ENCODE results near the gene NQO1. TPM values are rescaled to one million over a fixed set of nuclear protein-coding genes. Genes with fewer than 3 reads are reported as not detected.
A peak's percentile ranks its signal among the peaks of the same experiment; 100 is the strongest.
"Not testable (repeated sequence)": the region's sequence is repeated elsewhere in the genome, so short reads cannot be mapped to it uniquely, and the experiment has no call there.

Gene NQO1
- total RNA-seq, result 10 to 100 TPM; 15.6 to 29.2 TPM

DNA sequence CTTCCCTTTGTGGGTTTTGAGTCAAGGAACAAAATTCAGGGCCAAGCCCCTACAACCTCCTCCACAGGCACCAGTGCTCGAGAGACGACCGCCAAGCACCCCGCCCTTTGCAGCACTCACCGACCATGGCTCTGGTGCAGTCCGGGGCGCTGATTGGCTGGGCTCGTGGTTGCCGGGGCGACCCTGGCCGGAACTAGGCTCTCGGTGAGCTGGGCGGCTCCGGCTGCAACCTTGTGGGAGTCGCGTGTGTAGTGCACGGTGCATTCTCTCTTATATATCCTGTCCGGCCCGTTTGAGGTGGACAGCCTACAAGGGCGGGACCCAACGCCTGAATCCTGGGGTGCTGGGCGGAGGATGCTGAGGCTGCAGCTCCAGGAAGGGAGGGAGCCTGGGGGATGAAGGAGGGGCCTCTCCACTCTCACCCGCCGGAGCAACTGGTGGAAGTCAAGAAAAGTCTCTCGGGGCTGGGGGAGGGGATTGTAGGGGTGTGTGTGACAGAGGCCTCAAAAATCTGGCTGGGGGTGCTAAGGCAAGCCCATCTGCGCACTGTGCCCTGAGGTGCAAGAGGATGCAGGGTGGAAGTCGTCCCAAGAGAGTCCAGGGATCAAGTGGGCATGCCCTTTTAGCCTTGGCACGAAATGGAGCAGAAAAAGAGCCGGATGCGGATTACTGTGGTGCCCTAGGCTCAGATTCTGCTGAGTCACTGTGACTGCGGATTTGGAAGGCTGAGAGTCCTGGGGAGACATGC lies at the start of gene NQO1:
Gene NQO1, minus strand, starts transcription at position 248 of the 748 bp plus-strand sequence. Its CDS starts 121 bp downstream, at position 127.
- DNase-seq (ENCODE audit: low spot score), result peak; percentile 92

DNA sequence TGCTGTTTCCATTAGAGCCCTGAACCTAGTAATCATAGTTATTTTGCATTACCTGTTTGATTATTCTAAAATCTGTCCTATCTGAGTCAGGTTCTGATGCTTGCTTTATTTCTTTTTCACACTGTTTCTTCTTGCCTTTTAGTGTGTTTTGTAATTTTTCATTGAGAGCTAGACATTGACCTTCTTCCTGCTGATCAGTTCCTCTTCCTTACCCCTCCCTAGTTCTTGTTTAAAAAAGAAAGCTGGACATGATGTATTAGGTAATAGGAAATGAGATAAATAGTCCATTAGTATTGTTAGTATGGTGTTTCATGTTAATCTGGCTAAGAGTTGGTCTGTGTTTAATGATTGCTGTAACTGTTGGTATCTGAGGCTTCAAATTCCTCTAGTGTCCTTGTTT lies 49.2 kb upstream of the NQO1 start:
- H3K36me3 Mint-ChIP-seq, result peaks cover 9% of the 10 kb centered on the region
- H3K4me1 Mint-ChIP-seq (ENCODE audit: low read depth in 2 of 2), result peaks cover 35 to 38% of the 10 kb centered on the region in 2 donors
- no peaks in the 10 kb centered on the region for H3K27me3 Mint-ChIP-seq
- ATAC-seq (no peak), DNase-seq (ENCODE audit: low spot score) (no peak)
- peaks cover 5% of the 10 kb centered on the region for H3K9me3 Mint-ChIP-seq
- H3K27ac Mint-ChIP-seq, result peak overlapping the region in 1 of 2 donors; percentile 20
- H3K4me3 Mint-ChIP-seq, result no peak overlapping the region

More for the DNA sequence above, at the start of gene NQO1:
- Mint-ChIP-seq H3K27ac (peak within 1 kb of the TSS; percentile 97 to 98), H3K9me3 (no peaks in the 10 kb centered on the region), H3K4me3 (peak within 1 kb of the TSS; percentile 98), H3K36me3 (no peaks in the 10 kb centered on the region), H3K4me1 (ENCODE audit: low read depth in 2 of 2) (peaks cover 21 to 24% of the 10 kb centered on the region in 2 donors), H3K27me3 (no peaks in the 10 kb centered on the region)
- peak; percentile 98 to 100 for ATAC-seq

DNA sequence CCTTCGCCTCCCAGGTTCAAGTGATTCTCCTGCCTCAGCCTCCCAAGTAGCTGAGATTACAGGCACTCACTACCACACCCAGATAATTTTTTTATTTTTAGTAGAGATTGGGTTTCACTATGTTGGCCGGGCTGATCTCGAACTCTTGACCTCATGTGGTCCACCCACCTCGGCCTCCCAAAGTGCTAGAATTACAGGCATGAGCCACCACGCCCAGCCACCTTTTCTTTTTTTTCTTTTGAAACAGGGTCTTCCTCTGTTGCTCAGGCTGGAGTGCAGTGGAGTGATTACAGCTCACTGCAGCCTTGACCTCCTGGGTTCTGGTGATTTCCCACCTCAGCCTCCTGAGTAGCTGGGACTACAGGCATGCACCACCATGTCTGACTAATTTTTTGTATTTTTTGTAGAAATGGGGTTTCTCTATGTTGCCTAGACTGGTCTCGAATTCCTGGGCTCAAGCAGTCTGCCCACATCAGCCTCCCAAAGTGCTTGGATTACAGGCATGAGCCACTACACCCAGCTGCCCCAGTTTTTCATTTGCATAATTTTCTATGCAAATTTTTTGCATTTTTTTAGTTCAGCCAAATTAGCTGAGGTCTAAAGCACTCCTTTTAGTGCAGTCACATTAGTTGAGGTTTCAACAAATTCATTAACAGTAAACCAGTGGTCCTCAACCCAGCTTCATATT lies 47.0 kb upstream of the NQO1 start:
- DNase-seq (ENCODE audit: low spot score) (no peak), ATAC-seq (no peak)
- Mint-ChIP-seq H3K36me3 (peaks cover 9% of the 10 kb centered on the region), H3K4me3 (no peak overlapping the region), H3K9me3 (peaks cover 5% of the 10 kb centered on the region), H3K27ac (peak overlapping the region; percentile 29 to 50), H3K27me3 (no peaks in the 10 kb centered on the region), H3K4me1 (ENCODE audit: low read depth in 2 of 2) (peaks cover 39 to 43% of the 10 kb centered on the region in 2 donors)

DNA sequence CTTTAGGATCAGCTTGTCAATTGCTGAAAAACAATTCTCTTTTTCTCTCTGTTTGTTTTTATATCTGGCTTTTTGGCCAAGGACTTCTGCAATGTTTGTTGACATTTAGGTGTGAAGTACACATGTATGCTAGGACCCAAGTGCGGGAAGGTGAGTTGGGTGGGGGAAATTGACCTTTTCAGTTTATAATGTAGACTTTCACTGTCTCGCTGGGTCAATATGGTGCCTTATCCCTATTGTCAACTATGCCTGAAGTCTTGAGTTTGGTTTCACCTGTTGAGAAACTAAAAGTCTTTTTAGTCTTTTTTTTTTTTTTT lies 45.2 kb upstream of the NQO1 start:
- H3K4me3 Mint-ChIP-seq, result no peak overlapping the region

DNA sequence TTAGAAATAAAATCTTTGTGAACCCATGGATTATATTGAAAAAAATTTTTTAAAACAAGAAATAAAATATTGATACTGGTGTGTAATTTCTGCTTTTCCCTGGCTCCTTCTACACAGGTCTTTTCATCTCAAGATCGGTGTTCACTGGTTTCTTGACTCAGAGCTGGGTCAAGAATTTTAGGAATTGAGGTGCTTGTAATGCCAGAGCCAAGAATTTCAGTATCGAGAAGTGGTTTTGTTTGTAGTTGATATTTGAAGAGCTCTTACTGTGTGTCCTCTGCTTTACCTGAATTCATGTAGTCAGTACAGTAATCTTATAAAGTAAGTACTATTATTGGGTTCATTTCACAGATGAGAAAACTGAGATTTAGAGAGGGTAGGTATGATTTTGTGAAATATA lies 43.0 kb upstream of the NQO1 start:
- Mint-ChIP-seq H3K27ac (no peak overlapping the region), H3K4me1 (ENCODE audit: low read depth in 2 of 2) (peaks cover 40 to 46% of the 10 kb centered on the region in 2 donors)

More for the DNA sequence above, 45.2 kb upstream of the NQO1 start:
- ATAC-seq, result no peak
- peaks cover 5% of the 10 kb centered on the region for H3K9me3 Mint-ChIP-seq
- H3K27me3 Mint-ChIP-seq, result no peaks in the 10 kb centered on the region
- no peak overlapping the region for H3K27ac Mint-ChIP-seq
- DNase-seq (ENCODE audit: low spot score), result no peak
- H3K4me1 Mint-ChIP-seq (ENCODE audit: low read depth in 2 of 2), result peaks cover 48 to 54% of the 10 kb centered on the region in 2 donors
- peaks cover 9% of the 10 kb centered on the region for H3K36me3 Mint-ChIP-seq

DNA sequence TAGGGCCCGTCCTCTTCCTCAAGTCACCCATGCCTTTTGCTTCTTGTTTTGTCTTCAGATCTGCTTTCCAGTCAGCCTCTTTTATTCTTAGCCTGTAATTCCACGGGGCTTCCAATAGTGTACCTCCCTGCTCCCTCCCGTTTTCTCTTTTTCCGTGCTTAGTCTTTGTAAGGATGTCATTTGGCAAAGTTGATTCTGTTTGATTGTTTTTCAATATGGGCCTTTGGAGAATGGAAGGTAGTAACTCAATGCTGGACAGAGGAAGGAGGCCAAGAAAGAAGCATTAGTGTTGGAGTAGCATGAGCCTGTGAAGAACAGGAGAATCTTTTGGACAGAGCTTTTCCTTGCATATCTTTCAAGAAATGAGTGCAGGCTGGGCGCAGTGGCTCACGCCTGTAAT lies 42.3 kb upstream of the NQO1 start:
- Mint-ChIP-seq H3K27ac (no peak overlapping the region), H3K36me3 (no peaks in the 10 kb centered on the region), H3K9me3 (no peaks in the 10 kb centered on the region), H3K4me3 (no peak overlapping the region), H3K27me3 (no peaks in the 10 kb centered on the region), H3K4me1 (ENCODE audit: low read depth in 2 of 2) (peaks cover 37 to 40% of the 10 kb centered on the region in 2 donors)
- DNase-seq (ENCODE audit: low spot score), result no peak
- no peak for ATAC-seq

More for the DNA sequence above, 43.0 kb upstream of the NQO1 start:
- ATAC-seq (no peak), DNase-seq (ENCODE audit: low spot score) (no peak)
- Mint-ChIP-seq H3K9me3 (no peaks in the 10 kb centered on the region), H3K36me3 (no peaks in the 10 kb centered on the region), H3K27me3 (no peaks in the 10 kb centered on the region), H3K4me3 (no peak overlapping the region)

DNA sequence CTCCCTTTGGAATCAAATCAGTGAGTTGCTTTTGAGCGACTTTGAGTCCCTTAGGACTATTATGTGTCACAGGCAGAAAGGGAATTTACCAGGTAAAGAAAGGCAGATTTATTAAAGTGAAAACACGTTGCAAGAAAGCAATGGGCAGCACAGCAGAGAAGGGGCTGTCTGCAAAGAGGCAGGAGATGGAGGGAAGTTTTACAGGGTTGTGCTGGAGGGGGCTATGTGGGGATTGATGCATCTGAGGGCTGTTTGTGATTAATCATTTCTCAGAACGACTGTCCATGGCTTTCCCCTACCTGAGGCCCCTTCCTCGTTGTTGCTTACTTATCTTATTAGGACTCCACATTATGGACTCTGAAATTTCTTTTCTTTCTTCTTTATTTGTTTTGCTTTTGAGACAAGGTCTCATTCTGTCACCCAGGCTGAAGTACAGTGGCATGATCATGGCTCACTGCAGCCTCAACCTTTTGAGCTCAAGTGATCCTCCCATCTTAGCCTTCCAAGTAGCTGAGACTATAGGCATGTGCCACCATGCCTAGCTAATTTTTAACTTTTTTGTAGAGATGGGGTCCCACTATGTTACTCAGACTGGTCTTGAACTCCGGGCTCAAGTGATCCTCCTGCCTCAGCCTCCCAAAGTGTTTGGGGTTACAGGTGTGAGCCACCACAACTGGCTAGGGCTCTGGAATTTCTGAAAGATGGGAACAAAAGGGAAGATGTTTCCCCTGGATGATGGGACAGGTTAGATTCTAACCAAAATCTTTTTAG lies 41.3 kb upstream of the NQO1 start:
- H3K9me3 Mint-ChIP-seq, result no peaks in the 10 kb centered on the region
- H3K4me1 Mint-ChIP-seq (ENCODE audit: low read depth in 2 of 2), result peaks cover 34 to 38% of the 10 kb centered on the region in 2 donors
- H3K27me3 Mint-ChIP-seq, result no peaks in the 10 kb centered on the region
- no peaks in the 10 kb centered on the region for H3K36me3 Mint-ChIP-seq
- H3K27ac Mint-ChIP-seq, result peak overlapping the region in 1 of 2 donors; percentile 56
- H3K4me3 Mint-ChIP-seq, result no peak overlapping the region
- DNase-seq (ENCODE audit: low spot score) (no peak), ATAC-seq (no peak)

DNA sequence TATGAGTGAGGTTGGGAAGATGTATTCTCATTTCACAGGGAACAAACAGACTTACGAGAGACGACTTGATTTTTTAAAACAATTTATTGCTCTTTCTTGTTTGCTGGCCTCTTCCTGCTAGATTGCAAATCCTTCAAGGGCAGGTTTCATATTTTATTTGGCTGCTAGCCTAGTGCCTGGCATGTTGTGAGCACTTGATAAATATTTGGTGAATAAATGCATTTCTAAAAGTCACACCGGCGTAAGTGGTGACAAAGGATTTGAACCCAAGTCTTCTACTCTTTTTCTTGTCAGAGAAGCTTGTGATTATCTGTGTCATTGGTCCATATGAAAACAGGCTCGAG lies 37.2 kb upstream of the NQO1 start:
- Mint-ChIP-seq H3K27ac (peak overlapping the region; percentile 91 to 96), H3K4me1 (ENCODE audit: low read depth in 2 of 2) (peaks cover 29 to 33% of the 10 kb centered on the region in 2 donors)
- ATAC-seq, result no peak

DNA sequence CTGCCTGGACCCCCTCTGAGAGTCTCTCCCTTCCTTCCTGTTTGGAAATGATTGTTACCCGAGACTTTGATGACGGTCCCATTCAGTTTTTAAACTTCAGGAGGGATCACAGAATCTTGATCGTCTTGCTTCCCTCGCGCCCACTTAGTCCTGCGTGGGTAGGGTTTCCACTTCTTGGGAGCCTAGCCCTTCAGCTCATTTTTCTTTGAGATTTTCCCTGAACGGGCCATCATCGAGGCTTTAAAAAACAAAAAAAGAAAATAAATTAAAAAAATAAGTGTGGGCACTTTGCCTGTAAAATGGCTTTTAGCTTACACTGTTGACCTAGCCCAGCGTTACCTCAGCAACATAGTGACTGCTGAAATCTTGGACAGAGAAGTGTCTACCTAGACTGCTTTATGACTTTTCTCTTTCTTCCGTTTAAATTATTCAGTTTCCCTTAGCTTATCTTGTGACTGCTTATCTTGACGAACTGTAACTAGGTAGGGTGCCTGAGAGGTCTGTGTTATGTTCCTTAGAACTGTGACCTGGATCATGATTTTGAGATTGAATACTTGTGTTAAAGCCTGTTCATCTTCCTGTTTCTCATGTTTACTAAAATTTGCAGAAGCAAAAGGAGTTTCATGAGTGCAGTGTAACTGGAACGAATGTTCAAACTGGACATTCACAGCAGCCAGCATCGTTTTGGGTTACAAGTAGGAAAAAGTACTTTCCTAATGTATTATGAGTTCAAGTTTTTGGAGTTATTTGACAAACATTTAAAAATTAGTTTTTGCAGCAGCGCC lies 36.6 kb upstream of the NQO1 start:
- Mint-ChIP-seq H3K36me3 (no peaks in the 10 kb centered on the region), H3K27me3 (no peaks in the 10 kb centered on the region), H3K4me3 (peak overlapping the region; percentile 84), H3K9me3 (no peaks in the 10 kb centered on the region), H3K4me1 (ENCODE audit: low read depth in 2 of 2) (peaks cover 28 to 31% of the 10 kb centered on the region in 2 donors), H3K27ac (peak overlapping the region; percentile 91 to 96)
- DNase-seq (ENCODE audit: low spot score), result no peak
- ATAC-seq, result peak in 1 of 2 donors; percentile 24

More for the DNA sequence above, 37.2 kb upstream of the NQO1 start:
- Mint-ChIP-seq H3K36me3 (no peaks in the 10 kb centered on the region), H3K9me3 (no peaks in the 10 kb centered on the region), H3K27me3 (no peaks in the 10 kb centered on the region), H3K4me3 (peak overlapping the region; percentile 84)
- no peak for DNase-seq (ENCODE audit: low spot score)

DNA sequence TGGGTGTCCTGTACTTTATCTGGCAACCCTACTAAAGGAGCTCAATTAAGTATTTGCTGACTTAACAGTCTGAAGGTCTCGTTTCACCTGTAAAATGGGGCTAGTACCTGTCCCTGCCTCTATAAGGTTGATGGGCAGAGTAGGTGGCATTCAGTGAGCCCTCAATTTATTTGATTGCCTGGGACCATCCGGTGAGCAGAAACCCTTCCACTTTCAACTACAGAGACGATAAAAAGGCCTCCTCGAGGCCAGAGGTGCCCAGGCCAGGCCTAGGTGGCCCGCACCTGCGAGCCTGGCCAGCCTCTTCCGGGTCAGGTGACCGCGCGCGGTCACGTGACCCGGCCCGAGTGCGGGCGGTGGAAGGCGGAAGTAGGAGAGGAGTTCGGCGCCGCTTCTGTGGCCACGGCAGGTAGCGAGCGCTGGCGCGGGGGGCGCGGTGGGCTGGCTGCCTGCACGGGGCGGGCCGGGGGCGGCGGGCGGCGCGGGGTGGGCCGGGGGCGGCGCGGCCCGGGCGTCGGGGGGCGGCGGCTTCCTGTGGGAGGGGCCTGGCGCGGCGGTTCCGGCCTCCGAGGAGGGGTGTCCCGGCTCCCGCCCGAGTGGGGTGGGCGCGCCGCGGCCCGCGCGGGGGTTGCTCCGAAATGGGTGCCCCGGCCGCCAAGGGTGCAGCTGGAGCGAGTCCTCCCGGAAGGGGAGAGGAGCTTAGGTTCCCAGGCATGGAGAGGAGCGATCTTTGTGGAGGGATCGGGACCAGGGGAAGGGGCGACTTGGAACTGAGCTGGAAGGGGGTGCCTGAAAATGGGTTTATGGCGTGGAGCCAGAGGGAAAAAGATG lies 35.8 kb upstream of the NQO1 start, which contains the start of gene WWP2:
Gene WWP2, plus strand, starts transcription at position 350 of the 831 bp plus-strand sequence. CDS start 24,679 bp downstream, outside the sequence.
- peaks cover 21 to 25% of the 10 kb centered on the region in 2 donors for H3K4me1 Mint-ChIP-seq (ENCODE audit: low read depth in 2 of 2)
- no peaks in the 10 kb centered on the region for H3K9me3 Mint-ChIP-seq
- peak within 1 kb of the TSS; percentile 91 to 96 for H3K27ac Mint-ChIP-seq
- H3K4me3 Mint-ChIP-seq, result peak within 1 kb of the TSS; percentile 84
- no peaks in the 10 kb centered on the region for H3K27me3 Mint-ChIP-seq
- peak; percentile 79 for DNase-seq (ENCODE audit: low spot score)
- ATAC-seq, result peak; percentile 92 to 93
- H3K36me3 Mint-ChIP-seq, result no peaks in the 10 kb centered on the region

DNA sequence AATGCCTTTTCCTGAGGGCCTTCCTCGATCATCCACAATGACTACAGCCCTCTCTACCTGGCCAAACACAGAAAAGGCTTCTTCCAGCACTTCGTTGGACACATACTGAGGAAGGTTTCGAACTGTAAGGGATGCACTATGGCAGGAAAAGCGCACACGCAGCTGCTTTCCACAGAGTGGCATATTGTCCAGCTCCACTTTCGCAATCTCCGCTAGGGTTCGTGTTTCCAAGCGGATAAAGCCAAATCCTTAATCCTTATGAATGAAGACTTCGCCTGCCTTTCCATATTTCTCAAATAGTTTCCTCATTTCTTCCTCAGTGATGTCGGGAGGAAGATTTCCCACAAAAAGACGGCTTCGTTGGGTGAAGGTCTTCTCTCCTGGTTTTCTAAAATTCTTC lies 31.0 kb upstream of the NQO1 start:
- H3K4me3 Mint-ChIP-seq; H3K27ac Mint-ChIP-seq; DNase-seq (ENCODE audit: low spot score); H3K27me3 Mint-ChIP-seq; ATAC-seq; H3K36me3 Mint-ChIP-seq; H3K9me3 Mint-ChIP-seq: not testable (repeated sequence)
- H3K4me1 Mint-ChIP-seq (ENCODE audit: low read depth in 2 of 2), result peaks cover 15 to 30% of the 10 kb centered on the region in 2 donors

- Mint-ChIP-seq H3K4me3 (no peak overlapping the region), H3K9me3 (no peaks in the 10 kb centered on the region), H3K36me3 (no peaks in the 10 kb centered on the region), H3K27me3 (peaks cover 0 to 2% of the 10 kb centered on the region in 2 donors), H3K27ac (peak overlapping the region in 1 of 2 donors; percentile 50), H3K4me1 (ENCODE audit: low read depth in 2 of 2) (peaks cover 14 to 30% of the 10 kb centered on the region in 2 donors)
- ATAC-seq (no peak), DNase-seq (ENCODE audit: low spot score) (no peak)
Observed at GRCh38 chr16:69756705-69757104, 30.3 kb upstream of the NQO1 start.
